Vagina (tissue), 2 donors: ENCODE results near the gene NUBPL.

Source experiments
- POLR2A ChIP-seq, 2 donors: fragments of 450-650 bp; IDR thresholded peaks; one replicate each; pipeline ENCODE4 v1.6.1; 2017; ENCODE audit warnings: antibody characterized with exemption in 2 of 2, mild to moderate bottlenecking in 2 of 2, moderate library complexity in 2 of 2
- POLR2AphosphoS5 ChIP-seq, 2 donors: sonication (generic); formaldehyde crosslinking; IDR thresholded peaks; one replicate each; pipeline ENCODE4 v1.9.0; 2017; ENCODE audit warnings: antibody characterized with exemption in 2 of 2, mild to moderate bottlenecking in 2 of 2, low read depth in 1 of 2; ENCODE audit not compliant: insufficient read depth in 1 of 2

- TF ChIP-seq POLR2A (IDR thresholded peaks at IDR 0.05) (no peak), POLR2AphosphoS5 (IDR thresholded peaks at IDR 0.05; ENCODE audit: insufficient read depth in 1 of 2, low read depth in 1 of 2) (no peak)
Observed at GRCh38 chr14:31758941-31759340, 197.7 kb downstream of the NUBPL start.
